Type B pancreatic cell (in vitro differentiated cells): ENCODE measurements around the gene MLLT3. TPM values are rescaled to one million over a fixed set of nuclear protein-coding genes. Genes with fewer than 3 reads are reported as not detected.
A peak's percentile ranks its signal among the peaks of the same experiment; 100 is the strongest.

Experiments
- DNase-seq: peaks from one replicate; pipeline ENCODE4 v3.0.0; 2021; ENCODE audit warnings: mixed read lengths; ENCODE audit not compliant: unreplicated experiment; ENCODE audit errors: extremely low spot score
- H3K27ac Mint-ChIP-seq: 2 replicates; pipeline ENCODE4 v1.8.0; 2021; ENCODE audit warnings: mild to moderate bottlenecking, mixed read lengths
- H3K27me3 Mint-ChIP-seq: 2 replicates; pipeline ENCODE4 v1.8.0; 2021; ENCODE audit warnings: mixed read lengths
- H3K36me3 Mint-ChIP-seq: 2 replicates; pipeline ENCODE4 v1.8.0; 2021; ENCODE audit warnings: mixed read lengths
- H3K4me1 Mint-ChIP-seq: one replicate; pipeline ENCODE4 v1.8.0; 2021; ENCODE audit warnings: mixed read lengths; ENCODE audit not compliant: unreplicated experiment
- H3K4me3 Mint-ChIP-seq: 2 replicates; pipeline ENCODE4 v1.8.0; 2021; ENCODE audit warnings: mild to moderate bottlenecking, mixed read lengths
- H3K9me3 Mint-ChIP-seq: 2 replicates; pipeline ENCODE4 v1.8.0; 2021; ENCODE audit warnings: mixed read lengths
- CTCF ChIP-seq: fragments of 200-600 bp; sonication (generic); conservative IDR thresholded peaks from 2 replicates; pipeline ENCODE4 v1.5.0; 2021; ENCODE audit warnings: antibody characterized with exemption, mild to moderate bottlenecking
- total RNA-seq: library from RNA; stranded (reverse); gene quantifications from 2 replicates; pipeline ENCODE4 v1.2.1, GENCODE V29; 2021; ENCODE audit warnings: low replicate concordance

The MLLT3 gene
- total RNA-seq, 1 donor from 2014 or later, result 44.2 TPM

- Mint-ChIP-seq H3K9me3 (peaks cover 3% of the 10 kb centered on the region), H3K36me3 (peaks cover under 1% of the 10 kb centered on the region), H3K4me3 (no peak overlapping the region), H3K27me3 (no peaks in the 10 kb centered on the region), H3K27ac (no peak overlapping the region), H3K4me1 (peaks cover 39% of the 10 kb centered on the region)
- no peak for TF ChIP-seq CTCF
- DNase-seq, result no peak
Measured at GRCh38 chr9:20550326-20550725, 72.0 kb downstream of the MLLT3 start.

- Mint-ChIP-seq H3K9me3 (peaks cover 6% of the 10 kb centered on the region), H3K4me1 (peaks cover 34% of the 10 kb centered on the region), H3K27me3 (no peaks in the 10 kb centered on the region), H3K4me3 (no peak overlapping the region), H3K27ac (no peak overlapping the region), H3K36me3 (peaks cover 7% of the 10 kb centered on the region)
- no peak for TF ChIP-seq CTCF
- DNase-seq, result no peak
Measured at GRCh38 chr9:20549053-20549452, 73.2 kb downstream of the MLLT3 start.

- peaks cover 5% of the 10 kb centered on the region for H3K4me1 Mint-ChIP-seq
- TF ChIP-seq CTCF, result no peak
Measured at GRCh38 chr9:20545023-20545622, 77.2 kb downstream of the MLLT3 start.

GRCh38 chr9:20540169-20540863 lies 82.0 kb downstream of the MLLT3 start:
- Mint-ChIP-seq H3K4me1 (peaks cover 8% of the 10 kb centered on the region), H3K27me3 (no peaks in the 10 kb centered on the region), H3K9me3 (peaks cover 20% of the 10 kb centered on the region), H3K36me3 (peaks cover 28% of the 10 kb centered on the region), H3K27ac (no peak overlapping the region), H3K4me3 (no peak overlapping the region)
- no peak for DNase-seq
- no peak for TF ChIP-seq CTCF

More at GRCh38 chr9:20545023-20545622, 77.2 kb downstream of the MLLT3 start:
- peaks cover 20% of the 10 kb centered on the region for H3K36me3 Mint-ChIP-seq
- no peaks in the 10 kb centered on the region for H3K27me3 Mint-ChIP-seq
- H3K27ac Mint-ChIP-seq, result peak overlapping the region; percentile 49
- H3K9me3 Mint-ChIP-seq, result peaks cover 18% of the 10 kb centered on the region
- no peak overlapping the region for H3K4me3 Mint-ChIP-seq
- DNase-seq, result no peak

GRCh38 chr9:20538956-20539355 lies 83.3 kb downstream of the MLLT3 start:
- no peaks in the 10 kb centered on the region for H3K27me3 Mint-ChIP-seq
- H3K36me3 Mint-ChIP-seq, result peaks cover 21% of the 10 kb centered on the region

More at GRCh38 chr9:20538956-20539355, 83.3 kb downstream of the MLLT3 start:
- peaks cover 5% of the 10 kb centered on the region for H3K4me1 Mint-ChIP-seq
- H3K9me3 Mint-ChIP-seq, result peaks cover 17% of the 10 kb centered on the region
- no peak overlapping the region for H3K4me3 Mint-ChIP-seq
- no peak overlapping the region for H3K27ac Mint-ChIP-seq
- no peak for TF ChIP-seq CTCF
- DNase-seq, result no peak
